Fibroblast of lung (primary cell): ENCODE data around the gene APC. TPM values are rescaled to one million over a fixed set of nuclear protein-coding genes. Genes with fewer than 3 reads are reported as not detected.

Experiments
- DNase-seq, 2 donors: peaks; one replicate each; pipeline versions ENCODE4 v3.0.0 to v3.0.0-alpha.2; 2010; ENCODE audit warnings: low read depth in 2 of 2
- H2AFZ ChIP-seq: 2 replicates; pipeline ENCODE4 v1.5.1; 2012; ENCODE audit warnings: low read length, control low read depth, inconsistent platforms
- H3K27ac ChIP-seq: 2 replicates; pipeline ENCODE4 v1.5.1; 2011; ENCODE audit warnings: low read length, control low read depth; ENCODE audit not compliant: insufficient read depth
- H3K27me3 ChIP-seq: 2 replicates; pipeline ENCODE4 v1.5.1; 2011; ENCODE audit warnings: mild to moderate bottlenecking, low read length; ENCODE audit not compliant: control insufficient read depth, insufficient read depth
- H3K36me3 ChIP-seq: 2 replicates; pipeline ENCODE4 v1.5.1; 2011; ENCODE audit warnings: low read length; ENCODE audit not compliant: control insufficient read depth, insufficient read depth
- H3K4me1 ChIP-seq: 2 replicates; pipeline ENCODE4 v1.5.1; 2011; ENCODE audit warnings: low read length; ENCODE audit not compliant: control insufficient read depth, insufficient read depth; ENCODE audit errors: extremely low read depth
- H3K4me2 ChIP-seq: 2 replicates; pipeline ENCODE4 v1.5.1; 2011; ENCODE audit warnings: low read length, control low read depth; ENCODE audit not compliant: insufficient read depth; ENCODE audit errors: extremely low read depth
- H3K4me3 ChIP-seq, 4 experiments: fragments of 200-600 bp in 1 of 4; sonication (generic) in 1 of 4; replicated peaks in 1 of 4; 2 replicates each; pipeline ENCODE4 v1.5.1; 2011 to 2016; ENCODE audit warnings: low read length in 4 of 4, low read depth in 3 of 4, mild to moderate bottlenecking in 3 of 4, control low read depth in 2 of 4, inconsistent platforms in 1 of 4, mixed read lengths in 1 of 4; ENCODE audit not compliant: insufficient read depth in 1 of 4; ENCODE audit errors: control extremely low read depth in 1 of 4
- H3K79me2 ChIP-seq: 2 replicates; pipeline ENCODE4 v1.5.1; 2012; ENCODE audit warnings: mild to moderate bottlenecking, low read length, inconsistent platforms; ENCODE audit not compliant: control insufficient read depth, insufficient read depth
- H3K9ac ChIP-seq: 2 replicates; pipeline ENCODE4 v1.5.1; 2011; ENCODE audit warnings: mild to moderate bottlenecking, low read length, control low read depth; ENCODE audit not compliant: insufficient read depth
- H3K9me3 ChIP-seq: 2 replicates; pipeline ENCODE4 v1.5.1; 2012; ENCODE audit warnings: low read depth, low read length; ENCODE audit not compliant: control insufficient read depth, insufficient read depth
- H4K20me1 ChIP-seq: 2 replicates; pipeline ENCODE4 v1.5.1; 2011; ENCODE audit warnings: low read length; ENCODE audit not compliant: control insufficient read depth, insufficient read depth; ENCODE audit errors: extremely low read depth
- CTCF ChIP-seq, 2 donors: IDR thresholded peaks in 1 of 2; conservative IDR thresholded peaks in 1 of 2; 1 replicate in 1 of 2; 2 replicates in 1 of 2; pipeline ENCODE4 v1.5.1; 2011 to 2012; ENCODE audit warnings: low read length in 2 of 2, control low read depth in 1 of 2, inconsistent platforms in 1 of 2, low read depth in 1 of 2, mild to moderate bottlenecking in 1 of 2
- EZH2 ChIP-seq: IDR thresholded peaks from 2 replicates; pipeline ENCODE4 v1.5.1; 2012; ENCODE audit warnings: low read length, control low read depth, mild to moderate bottlenecking; ENCODE audit errors: missing control alignments
- polyA plus RNA-seq, 2 donors: library from polyadenylated mRNA; depleted of rRNA in 1 of 2; stranded (reverse) in 1 of 2; unstranded in 1 of 2; fragments of >200 nt; gene quantifications; 2 replicates each; pipeline ENCODE4 v1.2.1, GENCODE V29; 2011 to 2012; ENCODE audit warnings: missing spikeins in 1 of 2
- total RNA-seq: library from RNA; depleted of rRNA; stranded (reverse); fragments of >200 nt; gene quantifications from 2 replicates; pipeline ENCODE4 v1.2.1, GENCODE V29; 2014

Gene APC
- total and polyA plus RNA-seq, 2 donors (not counting 1 experiment from before 2014, with no cell fraction given), result 23.6 to 69.9 TPM

- no peaks in the 10 kb centered on the region for H3K9me3 ChIP-seq
- no peak overlapping the region for H3K4me3 ChIP-seq
- peaks cover 2% of the 10 kb centered on the region for H3K79me2 ChIP-seq
- no peak overlapping the region for H3K27ac ChIP-seq
- no peaks in the 10 kb centered on the region for H4K20me1 ChIP-seq
- no peak for DNase-seq
- no peaks in the 10 kb centered on the region for H3K27me3 ChIP-seq
- no peak overlapping the region for H3K4me2 ChIP-seq
- H2AFZ ChIP-seq, result no peak overlapping the region
- TF ChIP-seq CTCF (conservative IDR thresholded peaks at IDR 0.05 in 1 of 2, IDR thresholded peaks at IDR 0.05 in 1 of 2; ENCODE audit: low read depth in 1 of 2, low read length in 2 of 2), result no peak
- no peak for TF ChIP-seq EZH2
- no peaks in the 10 kb centered on the region for H3K4me1 ChIP-seq
- H3K9ac ChIP-seq, result no peak overlapping the region
- H3K36me3 ChIP-seq, result peaks cover 2% of the 10 kb centered on the region
Measured at GRCh38 chr5:112892776-112893175, 155.1 kb downstream of the APC start.

- Histone ChIP-seq H3K79me2 (no peaks in the 10 kb centered on the region), H3K4me3 (no peak overlapping the region), H3K4me1 (no peaks in the 10 kb centered on the region), H3K27ac (no peak overlapping the region), H3K36me3 (peaks cover 2% of the 10 kb centered on the region), H2AFZ (no peak overlapping the region), H3K27me3 (no peaks in the 10 kb centered on the region), H3K9me3 (no peaks in the 10 kb centered on the region), H3K4me2 (no peak overlapping the region), H3K9ac (no peak overlapping the region), H4K20me1 (no peaks in the 10 kb centered on the region)
- DNase-seq, result no peak
- TF ChIP-seq CTCF (conservative IDR thresholded peaks at IDR 0.05 in 1 of 2, IDR thresholded peaks at IDR 0.05 in 1 of 2; ENCODE audit: low read depth in 1 of 2, low read length in 2 of 2), result no peak
- TF ChIP-seq EZH2, result no peak
Measured at GRCh38 chr5:112895682-112896081, 158.0 kb downstream of the APC start.

Other genes starting within 250 kb of the APC start
- 58.0 and 58.5 TPM in 2 replicates for gene SRP19, start 123.4 kb downstream of the APC start, total RNA-seq
- gene SRP19, start 123.4 kb downstream of the APC start, polyA plus RNA-seq, result 109 and 118 TPM in 2 replicates
- 54.7 and 56.8 TPM in 2 replicates for gene REEP5, start 184.3 kb downstream of the APC start, total RNA-seq
- gene REEP5, start 184.3 kb downstream of the APC start, polyA plus RNA-seq, result 105 and 111 TPM in 2 replicates
- gene DCP2, start 238.9 kb downstream of the APC start, total RNA-seq, result 19.5 and 20.5 TPM in 2 replicates
- gene DCP2, start 238.9 kb downstream of the APC start, polyA plus RNA-seq, result 7.9 and 8.9 TPM in 2 replicates